ENCODE measurements around the gene MND1. TPM values are rescaled to one million over a fixed set of nuclear protein-coding genes. Genes with fewer than 3 reads are reported as not detected.
A peak's percentile ranks its signal among the peaks of the same experiment; 100 is the strongest.

MND1 gene
- total and polyA plus RNA-seq, 2 experiments from 2014 or later, result 6.5 to 12.6 TPM

- Histone ChIP-seq H3K4me1 (ENCODE audit: low read depth) (no peaks in the 10 kb centered on the region), H3K27me3 (no peaks in the 10 kb centered on the region), H3K4me3 (no peak overlapping the region), H3K9me3 (ENCODE audit: low read depth) (no peaks in the 10 kb centered on the region), H3K27ac (no peak overlapping the region), H3K36me3 (no peaks in the 10 kb centered on the region)
- no peak for TF ChIP-seq CTCF (IDR thresholded peaks at IDR 0.05; ENCODE audit: low read depth, low read length)
- DNase-seq (ENCODE audit: low read depth in 1 of 2, low spot score in 1 of 2), result no peak
Measured at GRCh38 chr4:153439831-153440230, 95.3 kb downstream of the MND1 start.

GRCh38 chr4:153440475-153440874, 96.0 kb downstream of the MND1 start:
- no peaks in the 10 kb centered on the region for H3K27me3 ChIP-seq
- no peak overlapping the region for H3K27ac ChIP-seq
- H3K4me3 ChIP-seq, result no peak overlapping the region
- no peaks in the 10 kb centered on the region for H3K36me3 ChIP-seq
- no peak for TF ChIP-seq CTCF (IDR thresholded peaks at IDR 0.05; ENCODE audit: low read depth, low read length)
- H3K4me1 ChIP-seq (ENCODE audit: low read depth), result no peaks in the 10 kb centered on the region
- no peaks in the 10 kb centered on the region for H3K9me3 ChIP-seq (ENCODE audit: low read depth)
- DNase-seq (ENCODE audit: low read depth in 1 of 2, low spot score in 1 of 2), result no peak

- no peak for TF ChIP-seq CTCF (IDR thresholded peaks at IDR 0.05; ENCODE audit: low read depth, low read length)
- no peaks in the 10 kb centered on the region for H3K36me3 ChIP-seq
- no peak overlapping the region for H3K27ac ChIP-seq
- H3K4me3 ChIP-seq, result no peak overlapping the region
- H3K9me3 ChIP-seq (ENCODE audit: low read depth), result no peaks in the 10 kb centered on the region
- DNase-seq (ENCODE audit: low read depth in 1 of 2, low spot score in 1 of 2), result peak in 1 of 2 donors; percentile 86
- H3K4me1 ChIP-seq (ENCODE audit: low read depth), result peaks cover 4% of the 10 kb centered on the region
- no peaks in the 10 kb centered on the region for H3K27me3 ChIP-seq
Measured at GRCh38 chr4:153447175-153447905, 102.9 kb downstream of the MND1 start.

DNA sequence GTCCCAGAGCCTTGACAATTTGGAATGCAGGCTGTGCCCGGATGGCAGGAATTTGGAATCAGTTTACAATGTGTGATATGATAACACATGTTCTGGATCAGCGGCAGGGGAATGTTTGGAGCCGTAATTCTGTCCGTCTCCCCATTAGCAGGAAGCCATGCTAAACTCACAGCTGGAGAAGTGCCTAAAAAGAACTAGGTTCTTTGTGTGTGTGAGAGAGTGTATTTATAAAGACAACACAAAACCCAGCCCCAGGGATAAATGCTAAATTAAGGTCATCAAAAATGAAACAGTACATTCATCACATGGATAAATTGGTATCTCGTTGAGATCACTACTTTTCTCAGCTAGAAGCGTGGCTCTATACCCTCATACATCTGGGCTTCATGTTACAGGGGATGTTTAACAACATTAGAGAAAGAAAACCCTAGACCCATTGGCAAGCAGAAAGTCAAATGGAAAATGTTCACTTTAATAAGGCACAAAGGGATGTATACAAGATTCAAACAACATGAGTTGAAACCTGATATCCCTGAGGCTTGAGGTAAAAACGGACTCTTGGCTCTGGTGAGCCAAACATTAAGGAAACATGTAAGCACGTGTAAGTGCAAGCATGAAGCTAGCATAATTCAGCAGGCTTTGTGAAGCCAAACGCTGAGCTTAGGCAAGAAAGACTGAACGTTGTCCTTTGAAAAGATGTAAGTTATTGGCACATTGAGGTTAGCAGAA, 103.7 kb downstream of the MND1 start:
- no peaks in the 10 kb centered on the region for H3K27me3 ChIP-seq
- H3K36me3 ChIP-seq, result no peaks in the 10 kb centered on the region
- H3K4me1 ChIP-seq (ENCODE audit: low read depth), result peaks cover 4% of the 10 kb centered on the region
- H3K4me3 ChIP-seq, result no peak overlapping the region
- H3K9me3 ChIP-seq (ENCODE audit: low read depth), result no peaks in the 10 kb centered on the region
- DNase-seq (ENCODE audit: low read depth in 1 of 2, low spot score in 1 of 2), result peak in 1 of 2 donors; percentile 45
- H3K27ac ChIP-seq, result no peak overlapping the region
- TF ChIP-seq CTCF (IDR thresholded peaks at IDR 0.05; ENCODE audit: low read depth, low read length), result no peak

DNA sequence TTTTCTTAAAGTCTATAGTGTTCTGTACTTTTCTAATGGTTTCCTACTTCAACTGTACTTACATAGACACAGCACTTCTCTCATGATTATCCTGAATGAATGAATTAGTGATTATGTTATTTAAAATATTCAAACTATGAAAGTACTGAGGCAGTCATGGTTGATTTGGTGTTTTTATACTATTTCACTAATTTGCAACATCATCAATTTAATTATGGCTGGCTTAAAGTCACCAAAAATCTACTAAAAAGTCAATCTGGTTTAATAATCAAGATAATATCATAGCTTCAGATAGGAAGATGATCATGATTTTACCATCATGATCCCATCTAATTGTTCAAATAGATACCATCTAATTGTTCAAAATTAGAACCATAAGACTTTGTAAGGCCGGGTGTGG, 104.8 kb downstream of the MND1 start:
- Histone ChIP-seq H3K36me3 (no peaks in the 10 kb centered on the region), H3K4me3 (no peak overlapping the region), H3K4me1 (ENCODE audit: low read depth) (peaks cover 4% of the 10 kb centered on the region), H3K27ac (no peak overlapping the region), H3K9me3 (ENCODE audit: low read depth) (no peaks in the 10 kb centered on the region), H3K27me3 (no peaks in the 10 kb centered on the region)
- DNase-seq (ENCODE audit: low read depth in 1 of 2, low spot score in 1 of 2), result no peak
- TF ChIP-seq CTCF (IDR thresholded peaks at IDR 0.05; ENCODE audit: low read depth, low read length), result no peak

All from cardiac muscle cell (in vitro differentiated cells and primary cell).